GM23338 (cell line): Measurements from ENCODE around the gene C2orf78.

Experiments
- CREB1 ChIP-seq: fragments of 250-450 bp; sonication (Bioruptor Pico); IDR thresholded peaks from 2 replicates; pipeline ENCODE4 v1.5.0; 2020; ENCODE audit warnings: low read depth, mild to moderate bottlenecking, moderate library complexity
- CTCF ChIP-seq, 2 experiments: fragments of 200-600 bp in 1 of 2; sonication (generic) in 1 of 2; conservative IDR thresholded peaks; 2 replicates each; pipeline versions ENCODE4 v1.5.1 to v1.6.1; 2016 to 2017; ENCODE audit warnings: antibody characterized with exemption in 2 of 2, low read depth in 2 of 2, mild to moderate bottlenecking in 2 of 2, moderate library complexity in 1 of 2
- POLR2AphosphoS5 ChIP-seq: IDR thresholded peaks from 2 replicates; pipeline ENCODE4 v1.6.1; 2016; ENCODE audit warnings: antibody characterized with exemption, low read depth

DNA sequence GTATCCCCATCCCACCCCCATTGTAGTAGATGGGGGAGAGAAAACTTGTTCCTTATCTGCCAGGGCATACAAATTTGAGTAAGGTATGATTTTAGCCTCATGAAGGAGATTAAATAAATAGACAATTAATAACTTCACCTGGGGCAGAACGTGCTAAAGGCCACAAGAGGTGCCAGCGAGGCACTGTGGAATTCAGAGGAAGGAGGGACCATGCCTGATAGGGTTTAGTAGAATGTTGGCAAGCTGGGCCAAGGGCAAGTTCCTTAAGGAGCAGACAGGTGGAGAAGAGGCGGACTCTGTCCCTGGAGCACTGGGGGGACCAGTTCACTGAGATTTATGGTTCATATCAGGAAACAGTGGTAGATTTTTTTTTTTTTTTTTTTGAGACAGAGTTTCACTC, 67.3 kb downstream of the C2orf78 start:
- TF ChIP-seq POLR2AphosphoS5 (no peak), CTCF (conservative IDR thresholded peaks at IDR 0.05; ENCODE audit: low read depth in 2 of 2) (peak; percentile 53 to 56), CREB1 (CRISPR knock-in tag) (no peak)
